GM18526 (cell line): Measurements from ENCODE around the gene ALG5.

ENCODE experiments used
- POLR2A ChIP-seq: IDR thresholded peaks from 3 replicates; pipeline ENCODE4 v1.6.1; 2011; ENCODE audit not compliant: insufficient read length; ENCODE audit errors: extremely low read depth

The ALG5 gene

DNA sequence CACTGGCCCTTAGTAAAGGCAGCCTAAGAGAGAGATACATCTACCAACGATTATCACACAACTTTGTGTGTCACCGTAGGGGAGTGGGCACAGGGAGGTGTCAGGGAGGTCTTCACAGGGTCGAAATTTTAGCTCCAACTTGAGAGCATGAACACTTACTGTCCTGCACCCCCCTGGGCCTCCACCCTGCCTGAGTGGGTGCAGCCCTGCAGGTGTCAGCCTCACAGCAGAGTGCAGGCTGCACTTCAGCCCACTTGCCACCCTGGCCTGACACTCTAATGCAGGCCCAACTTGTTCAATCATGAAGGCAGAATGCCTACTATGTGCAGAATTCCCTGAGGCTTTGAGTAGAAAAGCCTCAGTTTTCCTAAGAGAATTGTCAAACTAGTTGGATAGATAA, 75.1 kb downstream of the ALG5 start:
- TF ChIP-seq POLR2A = no peak

DNA sequence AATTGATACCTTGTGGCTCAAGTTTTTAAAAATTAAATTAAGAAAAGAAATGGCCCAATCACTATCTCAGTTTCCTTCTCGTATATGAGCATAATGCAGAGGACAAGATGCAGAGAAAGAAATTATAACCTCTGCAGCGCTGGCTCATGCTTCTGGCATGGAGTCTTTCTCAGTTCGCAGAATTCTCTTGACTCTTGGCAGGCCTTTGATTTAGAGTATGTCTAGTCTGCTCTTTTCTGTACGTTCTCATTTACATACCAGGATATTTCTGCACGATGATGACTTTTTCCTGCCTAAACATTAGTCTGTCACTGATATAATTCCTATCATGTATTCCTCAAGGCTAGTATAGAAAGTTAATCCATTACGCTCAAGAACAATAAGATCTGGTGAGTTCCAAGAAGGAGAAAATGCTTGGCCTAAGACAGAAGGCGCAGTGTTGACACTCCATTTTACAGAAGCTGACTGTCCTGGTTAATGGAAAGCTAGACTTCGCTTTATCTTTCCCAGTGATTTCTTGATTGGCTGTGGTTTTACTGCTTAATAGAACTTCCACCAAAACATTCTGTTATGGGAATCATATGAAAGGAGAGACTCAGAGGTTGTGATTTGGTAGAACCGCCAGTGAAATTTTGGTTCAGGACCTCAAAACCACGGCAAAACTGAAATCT, 77.4 kb downstream of the ALG5 start:
- no peak for TF ChIP-seq POLR2A

DNA sequence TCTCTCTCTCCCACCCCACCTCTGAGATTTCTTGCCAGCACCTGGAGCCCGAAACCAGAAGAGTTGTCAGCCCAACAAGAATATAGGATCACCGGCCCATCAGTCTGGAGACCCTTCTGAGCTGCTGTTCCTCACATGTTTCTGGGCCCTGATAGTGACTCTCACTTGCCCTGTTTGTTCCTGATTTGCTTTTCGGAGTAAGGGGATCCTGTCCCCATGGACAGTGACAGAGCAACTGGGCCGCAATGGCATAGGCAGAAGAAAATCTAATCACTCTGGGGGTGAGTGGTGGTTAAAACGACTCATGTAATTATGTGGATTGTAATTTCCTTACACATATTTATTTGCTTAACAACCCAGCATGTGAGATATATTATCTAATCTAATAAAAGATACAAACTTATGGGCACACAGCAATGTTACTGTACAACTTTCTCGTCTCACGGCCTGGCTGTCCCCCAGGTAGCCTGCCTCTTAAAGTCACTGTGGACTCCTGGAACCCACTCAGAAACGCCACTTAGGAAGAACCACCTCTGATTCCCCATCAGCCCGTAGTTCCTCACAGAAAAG, 78.4 kb downstream of the ALG5 start:
- no peak for TF ChIP-seq POLR2A

DNA sequence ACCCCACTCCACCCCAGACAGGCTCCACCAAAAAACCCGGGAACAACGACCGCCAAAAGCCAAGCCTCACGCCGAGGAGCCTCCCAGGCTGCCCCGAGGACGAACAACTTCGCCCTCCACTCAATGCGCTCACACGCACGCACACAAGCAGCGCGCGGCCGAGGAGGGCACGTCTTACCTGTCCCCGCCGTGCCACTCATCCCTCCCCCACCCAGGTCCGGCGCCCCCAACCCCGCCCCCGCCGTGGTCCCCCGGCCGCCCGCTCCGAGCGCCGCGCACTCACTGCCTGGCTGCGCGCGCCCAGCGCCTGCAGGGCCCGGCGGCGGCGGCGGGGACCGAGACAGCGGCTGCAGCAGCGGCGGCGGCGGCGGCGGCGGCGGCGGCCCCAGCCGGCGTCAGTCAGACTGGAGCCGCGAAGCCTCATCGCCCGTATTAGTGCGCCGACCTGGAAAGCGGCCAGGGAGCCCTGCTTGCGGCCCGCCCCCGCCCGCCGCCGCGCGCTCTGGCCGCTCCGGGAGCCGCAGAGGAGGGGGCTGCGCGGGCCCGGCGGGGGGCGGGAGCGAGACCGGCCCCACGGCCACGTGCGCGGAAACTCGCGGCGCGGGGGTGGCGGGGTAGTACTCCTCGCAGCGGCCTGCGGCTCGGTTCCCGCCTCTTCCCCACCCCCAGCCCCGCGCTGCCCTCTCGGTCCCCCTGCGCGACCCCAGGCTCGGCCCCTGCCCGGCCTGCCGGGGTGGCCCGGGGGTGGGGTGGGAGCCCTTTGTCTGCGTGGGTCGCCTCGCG, 79.1 kb downstream of the ALG5 start, which contains the start of gene SMAD9:
Gene SMAD9 (minus strand): TSS at position 406 of the 783 bp plus-strand sequence. CDS start 40,549 bp downstream, outside the sequence.
- TF ChIP-seq POLR2A = no peak

DNA sequence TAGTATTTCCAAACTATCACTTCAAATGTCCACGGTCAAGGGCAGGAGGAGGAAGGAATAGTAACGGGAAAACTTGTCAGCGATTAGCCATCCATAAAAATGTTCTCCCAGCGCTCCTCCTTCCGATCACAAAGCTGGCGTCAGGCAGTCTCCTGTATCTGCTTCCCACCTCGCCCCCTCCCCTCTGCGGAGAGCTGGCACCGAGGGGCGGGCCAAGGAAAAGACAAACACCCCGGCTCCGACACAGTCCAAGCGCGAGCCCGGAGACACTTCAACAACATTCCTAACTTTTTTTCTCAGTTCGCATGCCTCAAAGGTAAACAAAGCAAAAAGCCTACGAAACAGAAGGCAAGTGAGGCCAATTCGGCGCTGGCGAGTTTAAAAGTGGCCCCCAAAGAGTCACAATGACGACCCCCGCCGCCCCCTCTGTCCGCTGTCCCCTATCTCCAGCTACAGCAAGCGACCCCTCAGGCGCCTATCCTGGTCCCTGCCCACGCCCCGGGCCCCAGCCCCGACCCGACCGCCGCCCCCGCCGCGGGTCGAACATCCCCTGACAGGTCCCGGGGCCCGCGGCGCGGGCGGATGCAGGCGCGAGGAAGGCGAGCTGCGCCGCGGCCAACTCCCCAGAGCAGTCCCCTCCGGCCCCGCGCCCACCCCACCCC, 79.8 kb downstream of the ALG5 start:
- no peak for TF ChIP-seq POLR2A

DNA sequence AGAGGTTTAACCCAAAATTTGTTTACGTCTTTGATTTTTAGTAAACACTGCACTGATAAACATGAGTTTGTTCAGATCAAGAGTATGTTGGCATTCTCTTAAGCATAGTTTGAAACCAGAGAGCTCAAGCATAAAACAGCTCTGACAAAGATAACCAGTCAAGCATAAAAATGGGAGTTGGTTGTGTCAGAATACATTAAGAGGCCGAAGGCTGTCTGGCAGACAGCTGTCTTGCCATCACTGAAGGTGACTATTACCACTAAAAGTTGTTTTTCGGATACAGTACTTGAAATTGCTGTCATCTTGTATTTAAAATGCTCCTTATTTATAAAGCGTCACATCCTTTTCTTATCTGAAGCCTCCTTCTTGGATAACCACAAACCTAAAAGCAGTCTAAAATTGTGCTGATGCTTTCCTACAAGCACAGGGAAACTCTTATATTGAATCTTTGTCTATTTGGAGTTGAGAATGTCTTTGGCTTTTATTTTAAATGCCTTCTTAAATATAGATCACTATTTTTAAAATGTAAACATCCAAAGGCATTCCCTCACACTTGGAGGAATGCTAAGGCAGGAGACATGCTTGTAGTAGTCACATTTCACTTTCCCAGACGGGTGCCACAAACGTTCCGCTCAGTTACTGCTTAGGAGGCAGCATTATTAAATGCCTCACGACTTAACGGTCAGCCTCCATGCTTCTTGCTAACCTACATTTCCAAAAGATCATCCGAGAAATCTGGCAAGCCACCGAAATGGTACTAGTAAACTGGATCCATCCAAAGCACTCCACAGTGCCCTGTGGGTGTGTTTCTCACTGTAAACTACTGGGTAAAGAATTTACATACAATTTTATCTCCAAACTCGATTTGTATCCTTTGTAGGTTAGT, 80.7 kb downstream of the ALG5 start:
- no peak for TF ChIP-seq POLR2A

DNA sequence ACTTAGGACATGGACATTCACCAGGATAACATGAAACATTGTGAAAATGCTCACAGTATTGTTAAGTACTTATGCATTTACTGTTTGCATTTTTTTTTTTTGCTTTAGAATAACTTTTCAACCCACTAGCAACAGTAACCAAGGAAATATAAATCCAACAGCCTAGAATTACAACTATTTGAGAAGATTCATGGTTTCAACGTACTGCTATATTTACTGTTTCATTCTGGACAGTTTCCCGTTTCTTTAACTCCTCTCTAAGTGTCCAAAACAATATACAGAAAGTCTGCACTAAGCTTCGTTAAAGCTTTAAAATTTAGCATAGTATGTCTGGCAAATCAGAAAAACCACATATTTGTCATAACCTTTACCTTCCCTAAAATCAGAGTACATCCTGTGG, 81.8 kb downstream of the ALG5 start:
- no peak for TF ChIP-seq POLR2A

DNA sequence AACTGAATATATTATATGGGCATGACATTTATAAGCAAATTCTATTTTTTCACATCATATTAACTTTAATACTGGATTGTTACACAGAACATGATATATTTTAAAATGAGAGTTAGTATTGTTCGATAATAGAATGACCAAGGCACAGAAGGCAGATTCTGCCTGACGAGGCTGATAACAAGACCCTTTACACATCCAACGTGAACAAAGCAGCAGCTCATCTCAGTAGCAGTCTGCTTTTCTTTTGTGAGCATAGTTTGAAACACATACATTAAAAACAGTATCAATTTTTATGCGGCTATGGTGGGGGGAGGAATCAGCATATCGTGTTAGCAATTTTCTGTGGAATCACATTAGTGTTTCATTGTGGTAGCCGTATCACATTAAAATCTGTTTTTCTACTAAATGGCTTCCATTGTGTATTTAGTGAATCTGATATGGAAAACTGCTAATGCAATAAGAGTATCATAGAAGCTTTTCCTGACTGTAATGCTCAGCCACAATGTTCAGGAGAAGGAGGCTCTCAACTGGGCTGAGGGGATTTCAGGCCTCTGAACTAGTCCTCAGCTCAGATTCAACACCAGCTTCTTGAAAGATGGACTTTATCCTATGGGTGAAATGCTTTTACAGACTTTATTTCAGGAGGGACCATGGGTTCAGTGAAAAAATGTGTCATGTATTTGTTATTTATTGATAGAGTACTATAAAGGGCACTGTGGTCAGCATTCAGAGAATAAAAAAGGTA, 83.1 kb downstream of the ALG5 start:
- TF ChIP-seq POLR2A = no peak

DNA sequence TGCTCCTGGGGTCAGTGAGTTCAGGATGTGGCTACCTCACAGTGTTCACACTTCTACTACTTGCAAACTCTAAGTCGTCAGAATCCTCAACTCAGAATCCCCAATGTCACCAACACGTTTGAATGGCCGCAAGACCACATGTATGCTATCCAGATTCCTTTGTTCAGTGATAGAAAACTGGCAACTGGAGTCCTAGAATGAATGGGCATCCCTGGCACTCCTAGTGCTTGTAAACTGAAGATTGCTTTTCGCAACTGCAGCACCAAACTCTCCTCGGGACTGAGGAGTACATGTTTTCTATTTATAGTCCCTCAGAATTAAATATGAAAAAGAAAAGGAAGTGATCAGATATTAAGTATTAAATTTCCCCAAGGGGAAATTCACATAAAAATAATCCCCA, 84.0 kb downstream of the ALG5 start:
- no peak for TF ChIP-seq POLR2A

DNA sequence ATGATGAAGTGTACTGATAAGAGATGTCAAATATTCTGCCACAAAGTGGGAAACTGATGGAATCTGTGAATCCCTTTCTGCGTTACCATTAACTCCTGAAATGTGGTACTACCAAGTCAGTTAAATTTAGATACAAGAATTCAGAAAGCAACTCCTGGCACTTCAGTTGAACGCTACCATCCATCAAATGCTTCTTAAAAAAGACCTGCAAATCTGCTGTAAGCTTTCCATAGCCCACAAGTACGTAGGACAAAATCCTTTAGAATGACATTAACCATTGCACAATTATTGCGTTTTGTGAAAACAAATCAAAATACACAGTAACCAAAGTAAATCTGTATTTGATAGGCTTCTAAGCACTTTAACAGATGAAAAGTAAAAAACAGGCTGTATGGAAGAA, 84.5 kb downstream of the ALG5 start:
- TF ChIP-seq POLR2A = no peak

DNA sequence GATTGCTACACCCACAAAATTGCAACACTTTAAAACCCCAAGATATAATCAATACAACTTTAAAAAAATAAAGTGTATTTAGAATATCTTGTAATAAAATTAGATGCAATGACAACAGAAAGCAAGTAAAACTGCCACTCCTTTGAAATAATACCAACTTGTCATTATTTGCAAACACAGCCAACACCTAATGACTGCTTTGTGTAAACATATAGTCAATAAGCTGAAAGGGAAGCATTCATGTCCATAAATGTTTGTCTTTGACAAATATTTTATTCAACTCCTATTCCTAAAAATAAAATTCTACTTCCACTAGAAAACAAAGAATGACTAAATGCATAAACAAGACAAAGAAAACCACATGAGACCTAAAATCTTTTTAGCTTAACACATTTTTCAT, 85.7 kb downstream of the ALG5 start:
- TF ChIP-seq POLR2A = no peak

DNA sequence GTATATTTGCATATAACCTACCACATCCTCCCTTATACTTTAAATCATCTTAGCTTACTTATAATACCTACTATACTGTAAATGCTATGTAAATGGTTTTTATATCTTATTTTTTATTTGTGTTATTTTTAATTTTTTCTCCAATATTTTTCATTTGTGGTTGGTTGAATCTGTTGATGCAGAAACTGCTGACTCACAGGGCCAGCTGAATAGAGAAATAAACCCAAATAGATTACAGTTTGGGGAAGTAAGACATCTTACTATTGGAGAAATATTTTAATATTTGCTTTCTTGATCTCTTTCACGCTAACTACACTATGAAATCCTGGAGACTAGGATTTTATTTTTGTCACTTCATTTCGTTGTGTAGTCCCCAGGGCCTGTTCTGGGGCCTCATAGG, 86.2 kb downstream of the ALG5 start:
- TF ChIP-seq POLR2A = no peak

DNA sequence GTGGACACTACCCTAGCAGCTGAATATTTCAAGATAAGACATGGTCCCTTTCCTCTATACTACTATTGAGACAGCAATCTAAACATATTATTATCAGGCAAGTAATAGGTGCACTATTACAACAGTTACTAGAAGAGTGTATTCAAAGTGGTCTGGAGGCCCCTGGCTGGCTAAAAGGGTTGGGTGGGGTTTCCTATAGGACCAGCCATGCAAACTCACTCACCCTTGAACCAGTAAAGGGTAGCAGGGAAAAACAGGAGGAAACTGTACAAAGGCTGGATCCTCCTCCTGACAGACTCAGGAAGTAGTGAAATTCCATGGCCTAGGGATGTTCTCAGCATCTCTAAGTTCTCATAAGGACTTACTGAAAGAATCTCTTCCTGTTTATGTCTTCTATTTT, 86.8 kb downstream of the ALG5 start:
- TF ChIP-seq POLR2A = no peak

DNA sequence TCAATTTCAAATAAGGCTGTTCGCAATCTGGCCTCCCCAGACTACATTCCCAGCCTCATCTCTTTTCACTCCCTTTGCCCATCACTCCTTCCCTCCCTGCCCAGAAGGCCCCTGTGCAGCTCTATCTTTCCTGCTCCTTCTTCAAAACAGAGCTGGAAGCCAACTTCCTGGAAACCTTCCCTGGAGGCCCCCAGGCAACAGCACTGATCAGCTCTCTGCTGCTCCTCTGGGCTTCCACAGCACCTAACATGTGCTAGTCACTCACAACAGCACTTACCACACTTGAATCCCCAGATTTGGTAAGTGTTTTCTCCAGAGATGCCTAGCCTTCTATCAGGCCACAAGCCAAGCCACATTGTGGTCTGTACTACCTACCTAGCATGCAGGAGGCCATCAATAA, 88.6 kb downstream of the ALG5 start:
- TF ChIP-seq POLR2A = no peak
